GM18519 (cell line): ENCODE results near the gene CFB.

Source experiments
- ATAC-seq: cut with Tn5 transposase; IDR thresholded peaks from one replicate; pipeline ENCODE4 v1.9.1; 2021; ENCODE audit warnings: mild to moderate bottlenecking, moderate library complexity; ENCODE audit not compliant: unreplicated experiment, low FRiP score

CFB gene

GRCh38 chr6:31947864-31948263, 2.0 kb downstream of the CFB start:
- ATAC-seq = no peak

DNA sequence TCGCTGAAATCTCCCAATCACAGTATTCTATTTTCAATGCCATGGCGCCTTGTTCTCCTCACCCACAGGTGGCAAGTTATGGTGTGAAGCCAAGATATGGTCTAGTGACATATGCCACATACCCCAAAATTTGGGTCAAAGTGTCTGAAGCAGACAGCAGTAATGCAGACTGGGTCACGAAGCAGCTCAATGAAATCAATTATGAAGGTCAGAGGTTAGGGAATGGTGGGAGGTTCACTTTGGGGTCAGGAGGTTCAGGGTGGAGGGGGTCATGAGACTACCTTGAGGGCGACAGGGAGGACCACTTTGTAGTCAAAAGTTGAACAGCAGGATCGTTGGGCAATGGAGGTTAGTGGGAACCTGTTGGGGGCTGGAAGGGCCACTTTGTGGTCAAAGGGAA, 2.4 kb downstream of the CFB start:
- ATAC-seq = no peak

GRCh38 chr6:31948753-31949413, 3.0 kb downstream of the CFB start:
- ATAC-seq = no peak

DNA sequence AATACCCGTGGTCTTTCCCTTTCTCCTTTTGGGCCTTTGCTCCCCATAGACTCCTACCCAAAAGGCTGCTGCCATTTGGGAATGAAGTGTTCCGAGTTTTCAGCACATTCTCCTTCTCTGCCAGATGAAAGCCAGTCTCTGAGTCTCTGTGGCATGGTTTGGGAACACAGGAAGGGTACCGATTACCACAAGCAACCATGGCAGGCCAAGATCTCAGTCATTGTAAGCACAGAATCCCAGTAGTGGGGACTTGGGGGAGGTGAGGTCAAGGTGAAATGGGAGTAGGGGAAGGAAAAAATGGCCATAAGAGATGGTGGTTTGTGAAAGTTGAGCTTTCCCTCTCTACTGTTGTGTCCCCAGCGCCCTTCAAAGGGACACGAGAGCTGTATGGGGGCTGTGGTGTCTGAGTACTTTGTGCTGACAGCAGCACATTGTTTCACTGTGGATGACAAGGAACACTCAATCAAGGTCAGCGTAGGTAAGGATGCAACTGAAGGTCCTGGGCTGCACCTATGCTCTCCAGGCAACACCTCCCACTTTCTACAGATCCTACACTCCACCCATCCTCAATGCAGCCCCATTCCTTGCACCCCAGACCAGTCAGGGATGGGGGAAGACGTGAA, 4.1 kb downstream of the CFB start:
- no peak for ATAC-seq

DNA sequence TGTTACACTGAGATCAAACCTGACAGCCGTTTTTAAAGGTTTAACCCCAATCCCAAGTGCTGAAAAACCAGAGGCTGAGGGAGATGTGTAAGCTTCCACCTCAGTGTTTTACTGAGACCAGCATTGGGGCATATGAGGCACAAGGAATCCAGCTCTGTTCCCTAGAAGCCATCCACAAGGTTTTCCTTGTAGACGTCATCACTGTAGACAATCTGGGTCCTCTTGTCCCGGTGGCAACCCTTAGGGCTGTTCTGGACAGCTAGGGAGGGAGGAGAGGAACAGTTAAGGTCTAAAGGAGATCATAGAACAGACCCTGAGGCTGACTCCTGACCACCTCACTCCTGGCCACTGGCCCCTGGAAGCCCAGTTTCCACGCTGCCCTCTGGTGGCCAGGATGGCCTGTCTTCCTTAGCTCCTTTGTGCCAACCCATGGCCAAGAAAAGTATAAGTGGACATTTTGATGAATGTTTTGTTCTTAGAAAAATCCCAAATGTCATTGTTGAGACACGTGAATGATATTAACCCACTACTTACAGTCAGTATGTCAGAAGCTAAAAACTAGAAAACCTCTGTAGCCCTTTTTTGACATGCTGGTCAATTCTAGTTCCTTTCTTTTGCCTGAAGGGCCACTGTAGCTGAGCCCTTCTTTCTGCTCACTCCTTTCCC, 6.4 kb downstream of the CFB start:
- ATAC-seq = no peak

- ATAC-seq = no peak
Observed at GRCh38 chr6:31952890-31953289, 7.0 kb downstream of the CFB start.

- no peak for ATAC-seq
Observed at GRCh38 chr6:31954511-31954910, 8.6 kb downstream of the CFB start.

DNA sequence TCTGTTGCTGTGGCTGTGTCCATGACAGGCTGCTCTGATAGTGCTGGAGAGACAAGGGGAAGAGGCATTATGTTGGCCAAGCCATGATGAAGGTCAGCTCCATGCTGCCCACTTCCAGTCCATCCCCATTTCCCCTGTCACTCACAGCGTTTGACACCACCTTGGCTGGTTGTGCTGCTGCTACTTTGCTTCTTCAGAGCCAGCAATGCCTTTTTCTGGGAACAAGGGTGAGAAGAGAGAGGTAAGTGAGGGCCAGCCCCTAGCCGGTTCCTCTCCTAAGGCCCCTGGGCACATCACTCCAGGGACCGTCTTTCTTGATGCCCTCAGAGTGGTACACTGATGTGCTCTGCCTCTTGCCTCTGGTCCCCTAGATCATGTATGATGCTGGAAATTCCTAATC, 10.9 kb downstream of the CFB start:
- ATAC-seq = no peak

DNA sequence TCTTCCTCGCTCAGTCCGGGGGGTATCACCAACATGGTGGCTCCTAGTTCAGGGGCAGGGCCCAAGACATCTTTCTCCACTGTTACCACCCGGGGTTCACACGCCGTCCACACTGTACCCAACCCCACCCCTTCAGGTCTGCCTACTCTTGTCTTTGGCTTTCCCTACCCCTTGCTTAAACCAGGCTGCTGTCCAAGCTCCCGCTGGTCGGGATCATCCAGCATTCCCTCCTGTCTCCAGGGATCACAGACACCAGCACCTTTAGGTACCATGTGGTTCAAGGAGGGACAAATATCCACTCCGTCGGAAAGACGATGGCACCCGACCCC, 12.5 kb downstream of the CFB start:
- no peak for ATAC-seq

DNA sequence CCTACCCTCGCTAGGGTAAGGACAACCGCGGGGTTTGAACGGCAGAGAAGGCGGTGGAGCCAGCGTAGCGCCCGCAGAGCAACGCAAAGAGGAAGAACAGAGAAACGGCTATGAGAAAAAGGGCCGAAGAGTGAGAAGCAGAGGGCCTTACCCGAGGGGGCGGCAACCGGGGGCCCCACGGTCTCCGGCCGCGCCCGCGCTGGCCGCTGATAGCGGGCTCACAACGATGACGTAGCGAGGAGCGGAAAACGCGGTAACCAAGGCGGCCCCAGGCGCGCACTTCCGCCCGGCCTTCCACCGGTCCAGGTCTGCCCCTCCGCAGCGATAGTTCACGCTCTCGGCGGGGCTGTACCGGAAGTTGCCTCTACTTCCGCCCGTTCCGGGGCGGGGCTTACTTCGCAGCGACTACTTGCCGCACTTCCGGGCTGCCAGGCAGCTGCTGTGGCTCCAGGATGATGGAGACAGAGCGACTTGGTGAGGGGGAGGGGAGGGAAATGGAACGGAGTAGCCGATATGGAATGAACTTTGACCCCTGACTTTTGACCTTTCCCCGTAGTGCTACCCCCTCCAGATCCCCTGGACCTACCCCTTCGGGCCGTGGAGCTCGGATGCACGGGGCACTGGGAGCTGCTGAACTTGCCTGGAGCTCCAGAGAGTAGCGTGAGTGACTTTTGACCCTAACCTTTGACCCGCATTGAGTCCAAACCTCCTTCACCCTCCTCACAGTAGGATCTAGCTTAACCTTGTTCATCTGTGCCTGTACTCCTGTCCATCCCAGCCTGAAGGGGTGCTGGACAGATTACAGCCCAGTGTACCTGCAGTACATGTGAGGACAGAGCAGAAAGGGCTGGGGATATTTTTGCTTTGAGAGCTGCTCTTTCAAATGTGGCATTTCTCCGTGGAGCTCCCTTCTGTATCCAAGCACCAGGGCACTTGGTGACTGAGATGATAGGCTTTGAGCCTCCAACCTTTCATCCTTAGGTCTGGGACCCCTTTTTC, 13.1 kb downstream of the CFB start, which contains the start of the genes NELFE and SKIC2:
NELFE (minus strand) TSS at position 231 of the 999 bp plus-strand sequence. CDS start 525 bp downstream, outside the sequence.
SKIC2 (plus strand) TSS at position 435 of the 999 bp plus-strand sequence; CDS start at position 453, 18 bp downstream.
- peak; percentile 88 for ATAC-seq

DNA sequence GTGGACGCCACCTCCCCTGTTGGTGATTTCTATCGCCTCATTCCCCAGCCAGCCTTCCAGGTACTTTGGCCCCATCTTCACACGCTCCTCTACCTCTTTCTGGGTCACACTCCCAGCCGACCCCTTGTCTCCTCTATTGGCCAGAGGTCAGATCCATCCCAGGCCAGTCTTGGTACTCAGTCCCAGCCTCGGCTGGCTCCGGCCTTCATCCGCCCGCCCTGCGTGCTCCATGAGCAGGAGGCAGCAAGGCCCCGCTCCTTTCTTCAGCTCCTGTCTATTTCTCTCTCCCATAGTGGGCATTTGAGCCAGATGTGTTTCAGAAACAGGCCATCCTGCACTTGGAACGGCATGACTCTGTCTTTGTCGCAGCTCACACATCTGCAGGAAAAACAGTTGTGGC, 15.7 kb downstream of the CFB start:
- ATAC-seq = no peak

GRCh38 chr6:31963921-31964320, 18.0 kb downstream of the CFB start:
- no peak for ATAC-seq

DNA sequence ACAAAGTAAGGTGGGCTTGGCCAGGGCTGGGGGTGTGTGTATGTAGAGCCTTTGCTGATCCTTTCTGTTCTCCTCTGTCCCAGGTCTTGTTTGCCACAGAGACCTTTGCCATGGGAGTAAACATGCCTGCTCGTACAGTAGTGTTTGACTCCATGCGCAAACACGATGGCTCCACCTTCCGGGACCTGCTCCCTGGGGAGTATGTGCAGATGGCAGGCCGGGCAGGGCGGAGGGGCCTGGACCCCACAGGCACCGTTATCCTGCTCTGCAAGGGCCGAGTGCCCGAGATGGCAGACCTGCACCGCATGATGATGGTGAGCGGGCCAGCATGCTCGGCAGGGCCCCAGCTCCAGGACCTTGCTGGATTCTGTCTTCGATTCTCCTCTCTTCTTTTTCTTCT, 19.8 kb downstream of the CFB start:
- ATAC-seq = no peak

DNA sequence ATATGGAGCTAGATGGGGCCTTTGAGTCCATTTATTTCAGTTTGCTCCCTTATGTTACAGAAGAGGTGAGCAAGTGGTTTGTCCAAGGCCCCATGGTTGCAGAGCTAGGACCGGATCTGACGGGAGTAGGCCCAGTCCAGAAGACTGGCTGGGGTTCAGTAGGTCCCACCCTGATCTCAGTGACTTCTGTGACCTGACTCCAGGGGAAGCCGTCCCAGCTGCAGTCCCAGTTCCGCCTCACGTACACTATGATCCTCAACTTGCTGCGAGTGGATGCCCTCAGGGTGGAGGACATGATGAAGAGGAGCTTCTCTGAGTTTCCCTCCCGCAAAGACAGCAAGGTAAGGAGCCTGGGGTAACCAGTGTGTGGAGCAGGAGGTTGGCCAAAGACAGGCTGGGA, 20.6 kb downstream of the CFB start:
- no peak for ATAC-seq

DNA sequence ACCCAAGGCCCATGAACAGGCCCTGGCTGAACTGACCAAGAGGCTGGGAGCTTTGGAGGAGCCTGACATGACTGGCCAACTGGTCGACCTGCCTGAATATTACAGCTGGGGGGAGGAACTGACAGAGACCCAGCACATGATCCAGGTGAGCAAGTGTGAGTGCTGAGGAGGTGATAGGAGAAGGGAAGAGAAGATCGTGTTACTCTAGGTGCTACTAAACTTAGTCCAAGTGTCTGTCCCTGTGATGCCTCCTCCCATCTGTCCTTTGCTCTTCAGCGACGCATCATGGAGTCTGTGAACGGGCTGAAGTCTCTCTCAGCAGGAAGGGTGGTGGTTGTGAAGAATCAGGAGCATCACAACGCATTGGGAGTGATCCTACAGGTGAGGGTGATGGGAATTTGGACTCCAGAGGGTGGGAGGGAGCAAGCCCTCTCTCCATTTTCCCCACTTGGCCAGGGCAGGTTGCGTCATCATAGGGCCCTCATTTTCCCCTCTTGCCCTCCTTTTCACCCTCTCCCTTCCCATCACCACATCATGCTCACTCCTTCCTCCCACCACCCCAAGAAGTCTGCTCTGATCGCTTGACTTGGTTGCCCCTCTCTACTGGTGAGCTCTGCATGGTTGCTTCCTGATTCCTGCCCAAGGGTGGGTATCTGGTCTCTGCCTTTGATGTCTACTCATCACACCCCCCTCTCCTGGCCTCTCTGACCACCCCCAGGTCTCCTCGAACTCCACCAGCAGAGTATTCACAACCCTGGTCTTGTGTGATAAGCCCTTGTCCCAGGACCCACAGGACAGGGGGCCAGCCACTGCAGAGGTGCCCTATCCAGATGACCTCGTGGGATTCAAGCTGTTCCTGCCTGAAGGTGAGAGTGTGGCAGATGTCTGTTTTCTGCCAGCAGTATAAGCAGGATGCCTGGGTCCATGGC, 21.4 kb downstream of the CFB start:
- no peak for ATAC-seq

DNA sequence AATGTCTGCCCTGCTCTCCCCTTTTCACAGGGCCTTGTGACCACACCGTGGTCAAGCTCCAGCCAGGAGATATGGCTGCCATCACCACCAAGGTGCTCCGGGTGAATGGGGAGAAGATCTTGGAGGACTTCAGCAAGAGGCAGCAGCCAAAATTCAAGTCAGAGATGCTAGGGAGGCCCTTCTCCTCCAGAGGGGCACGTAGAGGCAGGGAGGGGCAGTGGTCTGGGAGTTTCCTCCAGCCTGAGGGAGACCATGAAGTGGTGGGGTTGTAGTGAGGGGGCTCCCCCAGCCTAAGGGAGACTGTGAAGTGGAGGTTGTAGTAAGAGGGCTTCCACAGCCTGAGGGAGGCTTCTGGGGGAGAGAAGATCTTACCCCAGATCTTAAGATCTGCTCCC, 22.0 kb downstream of the CFB start:
- no peak for ATAC-seq

GRCh38 chr6:31968326-31968725, 22.4 kb downstream of the CFB start:
- ATAC-seq = no peak

DNA sequence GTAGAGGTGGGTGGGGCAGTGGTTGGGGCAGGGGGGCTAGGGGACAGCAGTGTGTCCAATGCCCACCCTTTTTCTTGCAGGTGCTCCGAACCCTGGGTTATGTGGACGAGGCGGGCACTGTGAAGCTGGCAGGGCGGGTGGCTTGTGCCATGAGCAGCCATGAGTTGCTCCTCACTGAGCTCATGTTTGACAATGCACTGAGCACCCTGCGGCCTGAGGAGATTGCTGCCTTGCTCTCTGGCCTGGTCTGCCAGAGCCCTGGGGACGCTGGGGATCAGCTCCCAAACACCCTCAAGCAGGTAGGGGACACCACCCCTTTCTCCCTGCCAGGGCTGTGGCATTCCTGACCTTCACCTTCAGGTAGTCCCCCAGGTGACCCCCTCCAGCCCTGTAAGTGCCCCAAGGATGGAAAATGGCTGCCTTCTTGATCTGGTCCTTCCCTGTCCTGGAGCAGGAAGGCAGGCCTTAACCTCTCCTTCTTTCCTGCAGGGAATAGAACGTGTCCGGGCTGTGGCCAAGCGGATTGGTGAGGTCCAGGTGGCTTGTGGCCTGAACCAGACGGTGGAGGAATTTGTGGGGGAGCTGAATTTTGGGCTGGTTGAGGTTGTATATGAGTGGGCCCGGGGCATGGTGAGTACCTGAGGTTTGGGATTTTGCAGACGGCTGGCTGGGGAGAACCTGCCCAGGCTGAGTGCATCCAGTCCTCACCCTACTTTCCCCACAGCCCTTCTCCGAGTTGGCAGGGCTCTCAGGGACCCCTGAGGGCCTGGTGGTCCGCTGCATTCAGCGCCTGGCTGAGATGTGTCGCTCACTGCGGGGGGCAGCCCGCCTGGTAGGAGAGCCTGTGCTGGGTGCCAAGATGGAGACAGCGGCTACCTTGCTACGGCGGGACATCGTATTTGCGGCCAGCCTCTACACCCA, 23.2 kb downstream of the CFB start:
- ATAC-seq = no peak
